GM19193 (cell line): ENCODE measurements around the gene TDRD12.

Source experiments
- POLR2A ChIP-seq: IDR thresholded peaks from 4 replicates; pipeline ENCODE4 v1.6.1; 2011; ENCODE audit not compliant: insufficient read depth, insufficient read length; ENCODE audit errors: extremely low read depth

The TDRD12 gene

GRCh38 chr19:32822916-32823746 is 103.6 kb downstream of the TDRD12 start:
- TF ChIP-seq POLR2A, result no peak

DNA sequence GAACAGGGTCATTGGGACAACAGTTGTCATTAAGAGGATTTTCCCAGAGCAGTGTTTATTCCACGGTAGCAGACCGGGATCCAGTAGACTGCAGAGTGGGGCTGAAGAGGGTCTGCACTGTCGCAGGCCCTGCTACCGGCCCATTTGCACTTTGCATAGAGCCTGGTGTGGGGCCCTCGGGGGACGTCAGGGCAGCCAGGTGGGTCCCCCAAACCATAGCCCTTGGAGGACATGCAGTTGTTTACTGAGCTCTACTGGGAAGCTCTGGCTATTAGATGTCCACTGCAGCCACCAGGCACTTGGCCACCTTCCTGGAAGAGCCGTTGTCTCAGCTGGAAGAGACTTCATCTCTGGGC is 104.2 kb downstream of the TDRD12 start:
- TF ChIP-seq POLR2A, result no peak

- no peak for TF ChIP-seq POLR2A
Observed at GRCh38 chr19:32824191-32824751, 104.7 kb downstream of the TDRD12 start.

- TF ChIP-seq POLR2A, result no peak
Observed at GRCh38 chr19:32824916-32825608, 105.5 kb downstream of the TDRD12 start.

DNA sequence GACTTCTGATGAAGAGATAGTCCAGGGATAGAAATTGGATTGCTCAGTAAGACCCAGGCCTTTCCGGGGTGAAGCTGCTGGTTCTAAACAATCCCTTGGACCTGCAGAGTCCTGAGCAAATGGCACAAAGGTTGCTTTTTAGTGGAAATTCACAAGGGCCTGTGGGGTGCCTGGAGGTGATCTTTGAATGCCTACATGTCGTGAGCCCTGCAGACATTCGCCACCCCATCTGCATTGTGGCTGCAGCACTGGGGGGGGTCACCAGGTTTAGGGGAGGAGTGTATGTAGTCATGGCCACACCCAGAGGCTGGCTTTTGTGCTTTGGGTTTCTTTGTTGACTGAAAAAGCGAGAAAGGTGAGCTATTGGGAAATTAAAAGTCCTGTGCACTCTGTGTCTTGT is 108.6 kb downstream of the TDRD12 start:
- TF ChIP-seq POLR2A, result no peak

DNA sequence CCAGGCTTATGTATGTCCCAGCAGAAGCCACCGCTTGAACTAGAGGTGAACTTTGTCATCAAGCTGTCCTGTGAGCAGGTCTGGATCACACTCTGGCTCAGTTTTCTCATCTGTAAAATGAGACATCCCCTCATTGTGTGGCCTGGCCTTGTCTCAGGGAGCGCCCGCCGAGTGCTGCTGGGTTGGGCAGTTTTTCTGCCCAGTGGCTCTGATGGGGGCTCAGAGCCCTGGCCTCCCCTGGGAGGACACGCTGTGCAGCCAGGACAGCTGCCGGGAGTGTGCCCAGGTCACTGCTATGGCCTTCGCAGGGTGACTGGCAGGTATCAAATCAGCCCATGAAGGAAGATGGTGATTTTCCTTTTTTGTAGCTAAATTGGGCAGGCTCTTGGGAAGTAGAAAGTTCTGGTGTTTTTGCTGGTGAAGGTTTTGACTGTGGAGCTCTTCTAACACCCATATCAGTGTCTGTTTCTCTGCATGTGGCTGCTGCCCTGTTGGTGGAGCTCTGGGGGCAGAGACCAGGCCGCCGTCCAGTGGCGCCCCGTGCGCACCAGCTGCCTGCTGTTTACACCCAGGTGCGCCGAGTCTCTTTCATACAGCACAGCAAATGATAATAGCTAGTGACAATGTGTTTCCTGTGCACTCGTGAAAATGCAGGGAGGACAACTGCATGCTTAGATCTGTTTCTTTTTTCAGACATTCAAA is 109.2 kb downstream of the TDRD12 start:
- no peak for TF ChIP-seq POLR2A

- TF ChIP-seq POLR2A, result no peak
Observed at GRCh38 chr19:32829345-32829896, 109.9 kb downstream of the TDRD12 start.

DNA sequence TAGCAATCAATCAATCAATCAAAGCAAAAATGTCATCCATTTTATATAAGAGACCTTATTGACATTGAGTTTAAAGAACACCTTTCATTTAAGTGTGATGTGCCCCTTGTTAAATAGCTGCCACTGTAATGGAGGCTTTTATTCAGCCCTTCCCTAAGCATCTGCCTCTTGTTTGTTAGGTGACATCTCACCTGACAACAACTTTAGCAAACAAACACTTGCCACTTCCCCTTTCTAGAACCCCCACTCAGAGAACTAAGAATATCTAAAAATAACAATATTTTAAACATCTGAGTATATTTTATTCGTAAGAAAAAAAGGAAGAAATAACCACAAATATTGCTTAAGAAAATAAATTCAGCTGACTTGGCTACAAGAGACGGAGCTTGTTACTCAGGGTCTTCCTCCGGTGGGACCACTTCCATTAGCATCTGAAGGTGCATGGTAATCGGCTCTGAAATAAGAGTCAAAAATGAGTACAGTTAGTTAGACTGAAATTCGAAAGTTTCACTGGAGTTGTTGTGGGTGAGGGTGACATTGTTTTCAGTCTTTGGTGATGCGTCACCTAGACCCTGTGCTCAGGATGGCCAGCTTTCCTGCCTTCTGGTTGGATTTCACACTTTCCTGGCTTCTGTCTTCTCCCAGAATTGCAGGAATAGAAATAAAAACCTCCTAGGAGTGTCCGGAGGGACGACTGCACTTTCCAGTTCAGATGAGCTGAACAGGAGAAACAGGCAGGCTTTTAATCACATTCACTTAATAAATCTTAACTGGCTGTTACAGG is 110.9 kb downstream of the TDRD12 start:
- TF ChIP-seq POLR2A, result no peak

GRCh38 chr19:32831611-32832010 is 112.0 kb downstream of the TDRD12 start:
- TF ChIP-seq POLR2A, result no peak

DNA sequence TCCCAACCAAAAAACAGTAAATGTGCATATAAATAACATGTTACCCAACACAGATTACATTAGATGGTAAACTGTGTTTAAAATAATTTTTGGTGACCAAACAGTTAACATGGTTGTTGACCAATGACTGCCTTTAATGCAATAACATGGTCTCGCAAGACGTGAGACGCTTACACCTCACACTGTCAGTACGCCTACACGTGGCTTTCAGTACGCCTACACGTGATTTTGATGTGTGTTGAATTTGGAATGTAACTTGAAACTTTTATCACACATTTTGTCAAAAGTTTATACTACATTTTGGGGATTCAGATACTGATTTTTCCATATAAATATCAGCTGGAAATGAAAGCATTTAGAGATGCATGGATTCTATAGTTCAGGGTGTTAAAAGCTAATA is 118.0 kb downstream of the TDRD12 start:
- TF ChIP-seq POLR2A, result no peak

DNA sequence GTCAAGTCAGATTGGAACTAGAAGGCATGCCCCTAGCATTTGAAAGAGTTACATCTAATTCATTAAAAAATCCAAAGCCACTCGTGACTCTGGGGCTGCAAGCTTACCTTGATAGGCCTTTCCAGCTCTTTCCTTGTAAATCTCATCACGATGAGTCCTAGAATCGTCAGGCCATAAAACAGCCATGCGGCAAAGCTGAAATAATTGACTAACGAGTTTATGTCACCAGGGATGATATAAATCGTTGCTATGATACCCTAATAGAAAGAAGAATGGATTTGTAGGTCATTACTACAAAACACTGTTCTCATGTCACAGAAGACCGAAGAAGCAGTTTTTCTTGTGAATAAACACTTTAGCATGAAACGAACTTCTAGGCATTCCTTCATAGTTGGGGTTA is 122.5 kb downstream of the TDRD12 start:
- TF ChIP-seq POLR2A, result no peak

GRCh38 chr19:32843716-32844245 is 124.2 kb downstream of the TDRD12 start:
- TF ChIP-seq POLR2A, result no peak

DNA sequence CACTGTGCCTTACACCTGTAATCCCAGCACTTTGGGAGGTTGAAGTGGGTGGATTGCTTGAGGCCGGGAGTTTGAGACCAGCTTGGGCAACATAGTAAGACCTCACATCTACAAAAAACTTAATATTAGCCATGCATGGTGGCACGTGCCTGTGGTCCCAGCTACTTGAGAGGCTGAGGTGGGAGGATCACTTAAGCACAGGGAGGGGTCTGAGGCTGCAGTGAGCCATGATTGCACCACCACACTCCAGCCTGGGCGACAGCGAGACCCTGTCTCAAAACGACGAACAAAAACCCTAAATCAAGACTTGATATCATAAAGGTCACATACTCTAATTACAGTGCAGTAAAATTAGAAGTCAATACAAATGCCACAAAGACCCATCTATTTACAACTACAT is 132.6 kb downstream of the TDRD12 start:
- TF ChIP-seq POLR2A, result no peak

DNA sequence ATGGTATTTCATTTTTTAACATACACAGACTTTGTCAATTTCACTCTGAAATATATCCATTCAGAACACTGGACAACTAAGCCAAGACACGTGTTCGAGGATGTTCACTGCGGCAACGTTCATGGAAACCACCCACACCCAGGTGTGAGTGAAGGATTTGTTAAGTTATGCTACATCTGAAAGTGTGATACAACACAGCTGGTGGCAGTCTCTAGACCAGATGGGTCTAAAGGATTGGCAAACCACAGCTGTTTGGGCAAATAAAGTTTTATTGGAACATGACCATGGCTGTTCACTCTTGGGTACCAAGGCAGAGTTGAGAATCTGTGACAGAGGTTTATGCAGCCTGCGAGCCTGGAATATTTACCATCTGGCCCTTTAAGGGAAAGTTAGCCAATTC is 138.0 kb downstream of the TDRD12 start:
- TF ChIP-seq POLR2A, result no peak
